Activated naive CD4-positive, alpha-beta T cell treated with anti-CD3 and anti-CD28 coated beads for 36 hours (primary cell): ENCODE measurements around the gene FAM3D. TPM values are rescaled to one million over a fixed set of nuclear protein-coding genes. Genes with fewer than 3 reads are reported as not detected.
"Not testable (repeated sequence)": the region's sequence is repeated elsewhere in the genome, so short reads cannot be mapped to it uniquely, and the experiment has no call there.

Experiments
- CTCF ChIA-PET: fragments of 350-600 bp; sonication (Branson Sonifier 250); formaldehyde crosslinking; loops from one replicate; lab custom pipeline; 2021; ENCODE audit warnings: antibody characterized with exemption; lab: Charles Lee
- DNase-seq: peaks from one replicate; pipeline ENCODE4 v3.0.0-alpha.2; 2020
- H3K27ac Mint-ChIP-seq: one replicate; pipeline ENCODE4 v1.8.0; 2021; ENCODE audit warnings: mild to moderate bottlenecking, mixed read lengths
- H3K27me3 Mint-ChIP-seq: one replicate; pipeline ENCODE4 v1.8.0; 2021; ENCODE audit warnings: low read depth, mixed read lengths
- H3K36me3 Mint-ChIP-seq: one replicate; pipeline ENCODE4 v1.8.0; 2021; ENCODE audit warnings: low read depth, mixed read lengths
- H3K4me1 Mint-ChIP-seq: one replicate; pipeline ENCODE4 v1.8.0; 2021; ENCODE audit warnings: low read depth, mixed read lengths
- H3K4me3 Mint-ChIP-seq: one replicate; pipeline ENCODE4 v1.8.0; 2021; ENCODE audit warnings: mild to moderate bottlenecking, moderate library complexity, mixed read lengths
- H3K9me3 Mint-ChIP-seq: one replicate; pipeline ENCODE4 v1.8.0; 2021; ENCODE audit warnings: mixed read lengths
- intact Hi-C: fragments of 100-400 bp; cut with micrococcal nuclease; formaldehyde crosslinking; loops from one replicate; pipeline ENCODE4 v1.15.1; 2023
- total RNA-seq, 2 experiments: library from RNA; stranded (reverse); gene quantifications; one replicate each; pipeline ENCODE4 v1.2.3, GENCODE V29; 2021

Gene FAM3D
- total RNA-seq, 2 experiments from 2014 or later = not detected

- intact Hi-C loops = no loop called here
- peaks cover 8% of the 10 kb centered on the region for H3K4me1 Mint-ChIP-seq
- CTCF ChIA-PET = no interaction called here
Observed at GRCh38 chr3:58680879-58681525, 14.4 kb upstream of the FAM3D start.

DNA sequence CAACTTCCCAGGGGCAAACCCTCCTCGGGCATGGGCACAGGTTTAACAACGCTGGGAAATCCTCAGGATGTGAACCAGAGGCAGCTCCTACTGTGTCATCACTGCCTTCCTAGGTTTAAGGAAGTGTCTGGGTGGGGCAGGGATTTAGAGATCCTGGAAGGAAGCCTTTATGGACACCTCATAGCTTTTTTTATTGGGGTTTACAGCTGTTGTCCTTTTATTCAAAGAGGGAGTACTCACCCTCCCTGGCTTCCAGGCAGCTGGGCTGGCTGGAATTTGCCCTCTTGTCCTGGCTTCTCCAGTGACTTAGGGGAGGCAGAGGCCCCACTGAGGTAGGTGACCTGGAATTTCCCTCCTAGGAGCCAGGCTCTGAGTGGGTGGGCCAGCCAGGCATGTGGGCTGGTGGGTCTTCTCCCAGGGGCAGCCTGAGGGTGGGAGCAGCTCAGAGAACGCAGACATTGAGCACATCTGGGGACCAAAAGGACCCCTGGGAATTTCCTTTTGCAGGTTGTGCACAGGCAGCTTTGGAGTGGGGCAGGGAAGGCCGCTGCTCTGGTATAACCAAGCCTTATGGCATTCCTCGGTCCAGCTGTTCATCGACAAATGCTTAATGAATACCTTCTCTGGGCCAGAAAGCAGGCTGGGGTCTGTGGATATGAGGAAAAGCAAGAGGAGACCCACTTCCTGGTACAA, 13.5 kb upstream of the FAM3D start:
- no peak for DNase-seq
- H3K9me3 Mint-ChIP-seq = peaks cover 4% of the 10 kb centered on the region
- peaks cover 8% of the 10 kb centered on the region for H3K4me1 Mint-ChIP-seq
- CTCF ChIA-PET = interaction anchor here (0.6 kb wide), 1 partner anchor 373 kb away, joined by 4 read pairs; no protein-coding TSS in a partner anchor
- H3K27ac Mint-ChIP-seq = no peak overlapping the region
- H3K36me3 Mint-ChIP-seq = no peaks in the 10 kb centered on the region
- intact Hi-C loops = no loop called here
- peaks cover 19% of the 10 kb centered on the region for H3K27me3 Mint-ChIP-seq
- no peak overlapping the region for H3K4me3 Mint-ChIP-seq

More at GRCh38 chr3:58680879-58681525, 14.4 kb upstream of the FAM3D start:
- Mint-ChIP-seq H3K4me3 (no peak overlapping the region), H3K9me3 (no peaks in the 10 kb centered on the region), H3K36me3 (no peaks in the 10 kb centered on the region), H3K27ac (no peak overlapping the region), H3K27me3 (peaks cover 19% of the 10 kb centered on the region)
- no peak for DNase-seq

DNA sequence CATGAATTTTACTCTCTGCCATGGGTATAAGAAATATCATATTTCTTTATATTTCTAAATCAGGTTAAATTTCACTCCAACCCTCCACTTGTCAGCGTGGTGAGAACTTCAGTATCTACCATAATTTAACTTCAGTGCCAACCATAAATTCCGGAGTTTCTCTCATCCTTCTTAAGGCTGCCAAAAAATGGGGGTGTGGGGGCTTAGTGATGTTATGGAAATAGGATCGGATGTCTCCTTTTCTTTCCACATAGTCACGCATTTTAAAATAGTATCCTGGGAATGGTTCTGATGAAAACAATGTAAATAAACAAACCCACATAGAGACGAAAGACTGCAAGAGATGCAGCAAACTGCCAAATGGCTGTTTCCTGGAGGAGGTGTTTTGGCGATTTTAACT, 12.9 kb upstream of the FAM3D start:
- no peak overlapping the region for H3K27ac Mint-ChIP-seq
- peaks cover 4% of the 10 kb centered on the region for H3K9me3 Mint-ChIP-seq
- no peak for DNase-seq
- peaks cover 8% of the 10 kb centered on the region for H3K4me1 Mint-ChIP-seq
- H3K4me3 Mint-ChIP-seq = no peak overlapping the region
- H3K27me3 Mint-ChIP-seq = peaks cover 19% of the 10 kb centered on the region
- H3K36me3 Mint-ChIP-seq = no peaks in the 10 kb centered on the region
- CTCF ChIA-PET = no interaction called here
- intact Hi-C loops = no loop called here

- H3K36me3 Mint-ChIP-seq, H3K4me3 Mint-ChIP-seq, H3K4me1 Mint-ChIP-seq, H3K9me3 Mint-ChIP-seq, DNase-seq, CTCF ChIA-PET, H3K27ac Mint-ChIP-seq, intact Hi-C loops: not testable (repeated sequence)
- H3K27me3 Mint-ChIP-seq = peaks cover 21% of the 10 kb centered on the region
Observed at GRCh38 chr3:58678177-58678970, 11.8 kb upstream of the FAM3D start.

DNA sequence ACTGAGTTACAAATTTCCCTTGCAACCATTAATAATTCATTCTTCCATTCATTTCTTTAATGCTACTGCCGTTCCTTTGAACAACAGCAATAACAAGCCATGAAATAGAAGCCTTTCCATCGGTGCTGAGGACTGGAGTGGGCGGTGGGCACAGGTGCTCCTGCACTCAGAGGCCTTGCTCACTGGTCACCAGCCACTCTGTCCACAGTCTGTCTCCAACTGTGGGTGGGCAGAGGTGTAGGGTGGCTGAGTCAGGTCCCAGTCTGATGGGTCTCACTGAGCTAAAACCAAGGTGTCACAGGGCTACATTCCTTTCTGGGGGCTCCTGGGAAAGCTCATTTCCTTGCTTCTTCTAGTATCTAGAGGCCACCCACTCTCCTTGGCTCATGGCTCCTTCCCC, 6.3 kb upstream of the FAM3D start:
- peaks cover 6% of the 10 kb centered on the region for H3K27me3 Mint-ChIP-seq
- peaks cover 4% of the 10 kb centered on the region for H3K9me3 Mint-ChIP-seq
- no peaks in the 10 kb centered on the region for H3K4me1 Mint-ChIP-seq
- CTCF ChIA-PET = no interaction called here
- no peak for DNase-seq
- H3K27ac Mint-ChIP-seq = no peak overlapping the region
- no peak overlapping the region for H3K4me3 Mint-ChIP-seq
- intact Hi-C loops = no loop called here
- H3K36me3 Mint-ChIP-seq = no peaks in the 10 kb centered on the region

GRCh38 chr3:58672451-58672850, 5.9 kb upstream of the FAM3D start:
- H3K9me3 Mint-ChIP-seq = peaks cover 4% of the 10 kb centered on the region
- H3K36me3 Mint-ChIP-seq = no peaks in the 10 kb centered on the region
- H3K4me3 Mint-ChIP-seq = no peak overlapping the region
- no peak overlapping the region for H3K27ac Mint-ChIP-seq
- peaks cover 4% of the 10 kb centered on the region for H3K27me3 Mint-ChIP-seq
- no peak for DNase-seq
- H3K4me1 Mint-ChIP-seq = no peaks in the 10 kb centered on the region
- CTCF ChIA-PET = no interaction called here
- intact Hi-C loops = no loop called here

DNA sequence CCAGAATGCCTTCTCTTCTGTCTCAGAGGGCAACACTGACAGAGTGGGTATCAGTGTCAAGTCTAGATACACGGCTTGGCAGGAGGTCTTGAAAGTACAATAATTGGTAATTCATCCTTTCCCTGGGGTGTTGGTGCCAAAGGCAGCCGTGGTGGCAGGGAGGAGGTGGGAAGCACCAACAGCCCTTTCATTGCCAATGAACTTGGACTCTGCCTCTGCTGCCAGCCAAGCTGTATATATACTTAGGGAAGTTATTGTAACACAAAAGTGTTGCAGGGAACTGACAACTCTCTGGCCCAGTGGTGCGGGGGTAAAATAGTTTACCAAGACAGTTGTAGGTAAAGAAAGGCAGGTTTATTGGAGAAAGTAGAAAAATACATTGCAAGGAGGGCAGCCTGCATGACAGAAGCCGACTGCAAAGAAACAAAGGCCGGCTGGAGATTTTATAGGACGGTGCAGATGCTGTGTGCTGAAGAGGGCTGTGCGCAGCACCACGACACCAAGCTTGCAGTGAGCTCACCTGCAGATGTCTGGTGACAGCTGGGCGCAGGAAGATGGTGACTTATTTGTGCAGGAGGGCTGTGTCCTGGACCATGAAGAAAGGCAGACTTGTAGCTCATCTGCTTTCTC, 4.0 kb upstream of the FAM3D start:
- Mint-ChIP-seq H3K36me3 (no peaks in the 10 kb centered on the region), H3K4me3 (no peak overlapping the region), H3K27me3 (peaks cover 4% of the 10 kb centered on the region), H3K4me1 (no peaks in the 10 kb centered on the region), H3K9me3 (peaks cover 2% of the 10 kb centered on the region), H3K27ac (no peak overlapping the region)
- no peak for DNase-seq
- intact Hi-C loops = no loop called here
- CTCF ChIA-PET = no interaction called here

DNA sequence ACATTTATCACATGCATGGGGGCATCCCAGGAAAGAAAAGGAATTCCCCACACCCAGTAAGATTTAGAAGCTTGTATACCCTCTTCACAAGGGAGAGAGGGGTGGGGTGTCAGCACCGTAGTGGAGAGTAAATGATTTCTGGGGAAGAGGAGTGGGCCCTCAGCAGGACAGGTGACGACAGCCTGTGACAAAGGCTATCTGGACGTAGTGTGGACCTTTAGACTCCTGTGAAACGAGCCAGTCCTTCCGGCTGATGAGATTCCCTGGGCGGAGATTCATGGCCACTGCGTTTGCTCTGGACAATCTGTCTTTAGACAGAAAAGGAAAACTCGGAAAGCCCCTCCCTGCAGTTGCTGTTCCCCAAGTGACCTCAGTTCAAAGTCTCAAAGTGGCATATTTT, 1.7 kb upstream of the FAM3D start:
- peaks cover 1% of the 10 kb centered on the region for H3K27me3 Mint-ChIP-seq
- H3K4me1 Mint-ChIP-seq = no peaks in the 10 kb centered on the region
- H3K9me3 Mint-ChIP-seq = no peaks in the 10 kb centered on the region
- H3K4me3 Mint-ChIP-seq = no peak overlapping the region
- no peaks in the 10 kb centered on the region for H3K36me3 Mint-ChIP-seq
- CTCF ChIA-PET = interaction anchor here (1.9 kb wide), 1 partner anchor 26 kb away, joined by 4 read pairs; no protein-coding TSS in a partner anchor
- DNase-seq = no peak
- H3K27ac Mint-ChIP-seq = no peak overlapping the region
- intact Hi-C loops = no loop called here

DNA sequence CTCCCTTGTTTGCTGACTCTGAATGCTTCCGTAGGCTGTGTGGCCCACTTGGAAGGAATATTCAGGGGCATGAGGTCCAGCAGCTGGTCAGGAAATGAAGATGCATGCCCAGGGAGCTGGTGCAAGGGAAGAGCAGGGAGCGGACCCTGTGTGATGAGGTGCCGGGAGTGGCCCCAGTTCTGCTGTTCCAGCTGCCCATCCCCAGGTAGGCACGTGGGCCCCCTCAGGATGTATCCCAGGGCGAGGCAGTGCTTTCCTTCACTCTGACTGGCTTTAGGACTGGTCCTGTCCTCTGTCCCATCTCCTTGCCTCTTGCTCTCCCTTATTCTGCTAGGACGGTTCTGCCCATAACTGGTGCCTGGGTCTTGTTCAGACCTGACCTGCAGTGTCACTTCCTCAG, 1.1 kb upstream of the FAM3D start:
- peaks cover 1% of the 10 kb centered on the region for H3K27me3 Mint-ChIP-seq
- CTCF ChIA-PET = interaction anchor here (1.9 kb wide), 1 partner anchor 26 kb away, joined by 4 read pairs; no protein-coding TSS in a partner anchor

GRCh38 chr3:58667229-58667628, 655 bp upstream of the FAM3D start:
- CTCF ChIA-PET = interaction anchor here (1.9 kb wide), 1 partner anchor 25 kb away, joined by 4 read pairs; no protein-coding TSS in a partner anchor
- H3K4me3 Mint-ChIP-seq = no peak overlapping the region
- intact Hi-C loops = no loop called here
- no peaks in the 10 kb centered on the region for H3K4me1 Mint-ChIP-seq
- DNase-seq = no peak
- no peak overlapping the region for H3K27ac Mint-ChIP-seq
- H3K36me3 Mint-ChIP-seq = no peaks in the 10 kb centered on the region
- H3K9me3 Mint-ChIP-seq = no peaks in the 10 kb centered on the region
- peaks cover 1% of the 10 kb centered on the region for H3K27me3 Mint-ChIP-seq

More for the DNA sequence above, 1.1 kb upstream of the FAM3D start:
- H3K36me3 Mint-ChIP-seq = no peaks in the 10 kb centered on the region
- intact Hi-C loops = no loop called here
- no peak for DNase-seq
- H3K9me3 Mint-ChIP-seq = no peaks in the 10 kb centered on the region
- H3K4me1 Mint-ChIP-seq = no peaks in the 10 kb centered on the region
- no peak overlapping the region for H3K27ac Mint-ChIP-seq
- H3K4me3 Mint-ChIP-seq = no peak overlapping the region

- intact Hi-C loops = no loop called here
- H3K4me3 Mint-ChIP-seq = no peak overlapping the region
- H3K4me1 Mint-ChIP-seq = no peaks in the 10 kb centered on the region
- peaks cover 1% of the 10 kb centered on the region for H3K27me3 Mint-ChIP-seq
- H3K9me3 Mint-ChIP-seq = no peaks in the 10 kb centered on the region
- no peak overlapping the region for H3K27ac Mint-ChIP-seq
- DNase-seq = no peak
- H3K36me3 Mint-ChIP-seq = no peaks in the 10 kb centered on the region
- CTCF ChIA-PET = no interaction called here
Observed at GRCh38 chr3:58665405-58665804, 1.2 kb downstream of the FAM3D start.

DNA sequence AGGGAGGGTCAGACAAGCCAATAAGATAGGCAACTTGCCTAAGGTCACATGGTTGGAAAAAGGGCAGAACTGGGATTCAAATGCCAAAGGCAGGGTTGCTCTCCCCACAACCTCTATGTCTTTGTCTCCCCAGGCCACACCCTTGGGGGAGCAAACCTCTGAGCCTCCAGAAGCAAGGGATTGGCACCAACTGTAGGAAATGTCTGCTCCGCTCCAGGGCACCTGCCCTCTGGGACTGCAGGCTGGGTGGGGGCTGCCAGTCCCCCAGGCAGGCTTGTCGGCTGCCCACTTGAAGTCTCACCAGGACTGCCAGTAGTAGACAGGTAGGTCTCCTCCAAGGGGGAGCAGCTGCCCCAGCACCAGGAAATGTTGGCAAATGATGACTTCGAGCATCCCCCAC, 2.0 kb downstream of the FAM3D start:
- DNase-seq = no peak
- Mint-ChIP-seq H3K4me3 (no peak overlapping the region), H3K9me3 (no peaks in the 10 kb centered on the region), H3K4me1 (no peaks in the 10 kb centered on the region), H3K27me3 (peaks cover 1% of the 10 kb centered on the region), H3K27ac (no peak overlapping the region), H3K36me3 (no peaks in the 10 kb centered on the region)
- intact Hi-C loops = no loop called here
- CTCF ChIA-PET = no interaction called here
